Left lung (tissue), 10 donors: ENCODE results near the gene FAR2. TPM values are rescaled to one million over a fixed set of nuclear protein-coding genes. Genes with fewer than 3 reads are reported as not detected.

Experiments
- ATAC-seq: fragments of 200-7000 bp; cut with Tn5 transposase; one replicate; pipeline ENCODE4 v1.9.1; 2020; ENCODE audit warnings: moderate library complexity
- DNase-seq, 4 donors: peaks; one replicate each; pipeline ENCODE4 v3.0.0-alpha.2; 2013 to 2020
- H3K27ac ChIP-seq, 2 donors: fragments of 200-600 bp; sonication (generic) in 1 of 2; one replicate each; pipeline versions ENCODE4 v1.5.0 to v1.8.0; 2020 to 2021
- H3K27me3 ChIP-seq, 2 donors: fragments of 200-600 bp; sonication (generic) in 1 of 2; one replicate each; pipeline versions ENCODE4 v1.5.0 to v1.8.0; 2020 to 2021
- H3K36me3 ChIP-seq, 2 donors: fragments of 200-600 bp; sonication (generic) in 1 of 2; one replicate each; pipeline versions ENCODE4 v1.5.0 to v1.8.0; 2020 to 2021
- H3K4me1 ChIP-seq, 2 donors: fragments of 200-600 bp; one replicate each; pipeline ENCODE4 v1.8.0; 2021
- H3K4me3 ChIP-seq, 2 donors: fragments of 200-600 bp; sonication (generic) in 1 of 2; one replicate each; pipeline versions ENCODE4 v1.5.0 to v1.8.0; 2020 to 2021; ENCODE audit warnings: mild to moderate bottlenecking in 1 of 2
- H3K9me3 ChIP-seq, 2 donors: fragments of 200-600 bp; sonication (generic) in 1 of 2; one replicate each; pipeline versions ENCODE4 v1.5.0 to v1.8.0; 2020 to 2021
- CTCF ChIP-seq, 2 donors: fragments of 200-600 bp; sonication (generic) in 1 of 2; IDR thresholded peaks; one replicate each; pipeline versions ENCODE4 v1.5.0 to v1.8.0; 2021; ENCODE audit warnings: antibody characterized with exemption in 2 of 2
- intact Hi-C, 2 donors: fragments of 100-400 bp; cut with DNase I; formaldehyde crosslinking; loops; one replicate each; pipeline versions ENCODE4 v1.11.2 to v1.14.2; 2022
- polyA plus RNA-seq, 6 donors: library from polyadenylated mRNA; unstranded; fragments of 120-200 nt; gene quantifications; one replicate each; pipeline ENCODE4 v1.2.1, GENCODE V29; 2013; ENCODE audit not compliant: insufficient read length in 6 of 6
- total RNA-seq, 2 donors: library from RNA; stranded (reverse); fragmentation: NEBNext Ultra II Directional; extraction: Animal tissue kit (Norgen Biotek cat#: 25700); gene quantifications; one replicate each; pipeline ENCODE4 v1.2.1, GENCODE V29; 2021
- donor health status: DM: no; HTN: yes; CAD: no.
- donor health status: DM: no; HTN: no; CAD: no.

Gene FAR2
- total and polyA plus RNA-seq, 8 donors: 6.6 to 17.4 (median 9.0) TPM

GRCh38 chr12:29304388-29304787 is 155.3 kb downstream of the FAR2 start:
- intact Hi-C loops: no loop called here
- no peak for TF ChIP-seq CTCF (IDR thresholded peaks at IDR 0.05)
- Histone ChIP-seq H3K4me3 (no peak overlapping the region), H3K4me1 (no peaks in the 10 kb centered on the region), H3K36me3 (peaks cover 0 to 10% of the 10 kb centered on the region in 2 donors), H3K27ac (no peak overlapping the region), H3K9me3 (no peaks in the 10 kb centered on the region), H3K27me3 (no peaks in the 10 kb centered on the region)
- DNase-seq (no peak), ATAC-seq (no peak)

GRCh38 chr12:29306266-29306665 is 157.2 kb downstream of the FAR2 start:
- Histone ChIP-seq H3K4me1 (no peaks in the 10 kb centered on the region), H3K36me3 (peaks cover 0 to 14% of the 10 kb centered on the region in 2 donors), H3K4me3 (no peak overlapping the region), H3K27ac (no peak overlapping the region), H3K27me3 (no peaks in the 10 kb centered on the region), H3K9me3 (no peaks in the 10 kb centered on the region)
- no peak for ATAC-seq
- intact Hi-C loops: no loop called here
- no peak for TF ChIP-seq CTCF (IDR thresholded peaks at IDR 0.05)
- no peak for DNase-seq

- Histone ChIP-seq H3K27ac (no peak overlapping the region), H3K4me1 (no peaks in the 10 kb centered on the region), H3K36me3 (peaks cover 0 to 15% of the 10 kb centered on the region in 2 donors), H3K9me3 (no peaks in the 10 kb centered on the region), H3K4me3 (no peak overlapping the region), H3K27me3 (no peaks in the 10 kb centered on the region)
- no peak for ATAC-seq
- intact Hi-C loops: no loop called here
- no peak for DNase-seq
- TF ChIP-seq CTCF (IDR thresholded peaks at IDR 0.05): no peak
Measured at GRCh38 chr12:29306682-29307081, 157.6 kb downstream of the FAR2 start.

- ATAC-seq (no peak), DNase-seq (peak in 1 of 4 donors; percentile 6)
- TF ChIP-seq CTCF (IDR thresholded peaks at IDR 0.05): no peak
- H3K27me3 ChIP-seq: no peaks in the 10 kb centered on the region
- H3K36me3 ChIP-seq: peaks cover 0 to 25% of the 10 kb centered on the region in 2 donors
- no peak overlapping the region for H3K4me3 ChIP-seq
- H3K4me1 ChIP-seq: no peaks in the 10 kb centered on the region
- H3K9me3 ChIP-seq: no peaks in the 10 kb centered on the region
- no peak overlapping the region for H3K27ac ChIP-seq
- intact Hi-C loops: no loop called here
Measured at GRCh38 chr12:29309320-29309902, 160.3 kb downstream of the FAR2 start.

- Histone ChIP-seq H3K9me3 (no peaks in the 10 kb centered on the region), H3K4me1 (no peaks in the 10 kb centered on the region), H3K4me3 (no peak overlapping the region), H3K27me3 (no peaks in the 10 kb centered on the region), H3K27ac (no peak overlapping the region), H3K36me3 (peaks cover 0 to 25% of the 10 kb centered on the region in 2 donors)
- DNase-seq: no peak
- ATAC-seq: no peak
- no peak for TF ChIP-seq CTCF (IDR thresholded peaks at IDR 0.05)
- intact Hi-C loops: no loop called here
Measured at GRCh38 chr12:29310899-29311298, 161.8 kb downstream of the FAR2 start.
